Measurements from ENCODE around the gene ASB10.

Gene ASB10

DNA sequence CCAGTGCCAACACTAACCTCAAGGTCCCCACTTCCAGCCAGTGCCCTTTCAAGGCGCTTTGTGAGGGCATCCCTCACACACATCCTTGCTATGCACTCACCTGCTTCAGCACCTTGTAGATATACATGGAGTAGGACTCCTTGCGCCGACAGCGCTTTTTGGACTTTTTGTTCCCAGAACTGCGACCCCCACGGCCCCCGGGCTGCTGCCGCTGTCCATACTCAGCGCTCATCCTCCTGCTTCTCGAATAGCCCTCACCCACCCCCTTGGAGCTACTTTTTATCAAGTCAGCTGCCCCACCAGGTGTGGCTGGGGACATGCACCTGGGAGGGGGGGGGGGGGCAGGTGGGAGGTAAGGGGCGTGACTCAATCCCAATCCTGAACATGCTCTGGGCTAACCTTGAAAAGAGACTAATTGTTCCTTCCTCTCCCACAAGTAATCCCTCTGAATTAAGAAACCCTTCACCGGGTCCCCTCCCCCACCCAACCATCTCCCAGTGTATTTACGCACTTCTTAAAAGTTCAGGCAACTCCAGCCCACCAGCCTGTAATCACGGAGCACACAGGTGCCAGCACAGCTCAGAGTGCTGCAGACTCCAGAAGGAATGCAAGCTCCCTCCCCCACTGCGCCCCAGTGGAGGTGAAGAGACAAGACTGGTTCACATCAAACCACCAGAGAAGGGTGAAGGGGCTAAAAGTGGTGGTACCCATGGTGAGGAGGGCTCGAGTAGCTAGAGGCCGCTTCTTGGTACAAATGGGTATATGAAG, 23.2 kb upstream of the ASB10 start, which contains the start of gene H2BK1:
TSS of gene H2BK1 (minus strand) at position 402 of the 768 bp plus-strand sequence. CDS start at position 232, 170 bp downstream.
- DNase-seq: no peak

DNA sequence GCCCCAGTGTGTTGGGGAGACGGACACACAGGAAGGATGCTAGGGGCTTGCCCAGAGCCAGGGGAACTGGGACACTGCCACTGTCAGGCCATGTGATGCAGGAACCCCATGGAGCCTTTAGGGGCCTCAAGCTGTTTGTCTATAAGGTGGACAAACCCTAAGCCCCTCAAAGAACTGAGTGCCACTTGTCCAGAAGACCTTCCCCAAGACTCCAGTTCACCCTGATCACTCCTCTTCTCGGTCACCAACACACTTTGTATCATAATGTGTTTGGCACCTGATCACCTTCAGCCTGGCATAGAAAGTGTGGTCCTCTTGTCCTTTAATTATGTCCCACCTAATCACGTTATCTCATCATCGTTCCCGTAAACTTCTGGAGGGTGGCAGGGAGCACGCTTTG, 22.5 kb upstream of the ASB10 start:
- no peak for DNase-seq

DNA sequence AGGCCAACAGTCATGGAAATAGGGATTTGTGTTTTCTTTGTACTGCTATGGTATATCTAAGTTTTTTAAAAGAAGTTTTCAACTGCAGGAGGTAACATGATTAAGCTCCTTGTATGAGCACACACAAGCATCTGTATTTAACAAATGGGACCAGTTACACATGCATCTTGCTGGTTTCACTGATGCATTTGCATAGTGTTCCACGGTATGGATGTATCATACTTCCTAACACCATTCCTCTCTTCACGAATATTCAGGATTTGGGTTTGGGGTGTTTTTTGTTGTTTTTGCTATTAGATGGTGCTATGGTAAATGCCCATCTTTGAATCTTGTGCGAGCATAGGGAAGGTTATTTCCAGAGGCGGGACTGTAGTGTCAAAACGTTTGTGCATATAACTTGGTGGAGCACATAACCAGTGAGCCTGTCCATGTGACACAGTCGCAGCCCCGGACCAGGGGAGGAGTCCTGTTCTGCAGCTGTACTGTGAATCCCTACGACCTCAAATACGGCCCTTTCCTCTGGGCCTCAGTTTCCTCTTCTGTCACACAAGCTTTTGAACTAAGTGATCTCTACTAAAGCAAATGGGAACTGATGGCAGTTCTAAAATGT, 21.3 kb upstream of the ASB10 start:
- DNase-seq: no peak

DNA sequence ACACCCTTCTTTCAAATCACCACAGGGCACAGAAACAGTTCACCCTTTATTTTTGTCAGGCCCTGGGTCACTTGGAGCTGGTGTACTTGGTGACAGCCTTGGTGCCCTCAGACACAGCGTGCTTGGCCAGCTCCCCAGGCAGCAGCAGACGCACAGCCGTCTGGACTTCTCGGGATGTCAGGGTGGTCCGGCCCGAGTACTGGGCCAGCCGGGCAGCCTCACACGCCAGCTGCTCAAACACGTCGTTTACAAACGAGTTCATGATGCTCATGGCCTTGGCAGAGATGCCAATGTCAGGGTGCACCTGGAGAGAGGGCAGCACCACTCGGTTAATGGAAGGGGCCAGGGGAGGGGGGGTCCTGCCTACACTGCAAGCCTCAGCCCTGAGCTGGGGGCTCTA, 20.8 kb upstream of the ASB10 start:
- no peak for DNase-seq

DNA sequence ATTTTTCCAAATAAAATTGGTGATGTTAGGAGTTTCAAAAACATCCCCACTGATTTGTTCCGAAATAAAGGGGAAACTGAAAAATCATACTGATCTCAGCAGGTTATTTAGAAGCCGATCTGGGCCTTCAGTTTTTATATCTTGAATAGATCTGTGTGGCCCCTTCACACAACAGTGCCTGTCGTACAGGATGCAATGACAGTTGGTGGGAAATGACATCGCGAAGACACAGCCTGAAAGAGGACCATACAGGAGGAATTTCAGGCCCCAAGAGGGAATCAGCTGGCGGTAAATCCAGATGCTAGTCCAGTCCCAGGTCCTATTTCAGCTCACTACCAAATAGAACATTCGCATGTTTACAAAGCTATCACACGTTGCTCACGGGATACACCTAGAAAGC, 20.3 kb upstream of the ASB10 start:
- DNase-seq: no peak

DNA sequence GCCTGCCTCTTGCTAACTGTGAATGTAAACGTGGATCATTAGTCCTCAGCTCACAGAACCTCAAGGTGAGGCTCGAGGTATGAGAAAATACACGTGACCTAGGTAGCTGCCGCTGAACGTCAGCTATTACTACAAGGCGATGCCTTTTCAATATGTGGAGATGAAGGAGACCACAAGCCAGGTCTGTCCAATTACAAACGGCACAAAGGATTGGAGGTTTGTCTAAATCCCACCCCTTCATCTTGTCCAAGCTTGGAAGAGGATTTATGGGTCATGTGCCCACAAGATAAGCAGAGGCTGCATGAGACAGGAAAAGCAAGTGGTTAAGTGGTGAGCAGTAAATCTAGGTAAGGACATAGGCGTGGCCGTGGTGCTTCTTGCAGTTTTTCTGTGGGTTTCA, 19.9 kb upstream of the ASB10 start:
- no peak for DNase-seq

DNA sequence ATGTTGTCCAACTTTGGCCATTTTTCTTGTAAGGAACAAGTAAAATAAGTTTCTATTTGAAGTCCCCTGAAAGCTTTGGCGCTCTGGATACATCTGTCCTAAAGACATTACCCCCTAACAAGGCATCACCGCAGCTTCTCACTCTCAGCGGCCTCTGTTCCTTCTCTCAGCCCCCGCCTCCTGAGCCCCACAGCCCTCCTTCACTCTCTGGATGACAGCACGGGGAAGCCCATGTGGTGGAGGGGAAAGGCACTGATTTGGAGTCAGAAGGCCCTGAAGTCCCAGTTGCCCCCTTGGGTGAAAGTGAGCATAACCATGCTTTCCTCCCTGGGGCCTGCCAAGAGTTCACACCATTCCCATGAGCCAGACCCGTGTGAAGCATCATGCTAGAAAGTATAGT, 18.7 kb upstream of the ASB10 start:
- no peak for DNase-seq

DNA sequence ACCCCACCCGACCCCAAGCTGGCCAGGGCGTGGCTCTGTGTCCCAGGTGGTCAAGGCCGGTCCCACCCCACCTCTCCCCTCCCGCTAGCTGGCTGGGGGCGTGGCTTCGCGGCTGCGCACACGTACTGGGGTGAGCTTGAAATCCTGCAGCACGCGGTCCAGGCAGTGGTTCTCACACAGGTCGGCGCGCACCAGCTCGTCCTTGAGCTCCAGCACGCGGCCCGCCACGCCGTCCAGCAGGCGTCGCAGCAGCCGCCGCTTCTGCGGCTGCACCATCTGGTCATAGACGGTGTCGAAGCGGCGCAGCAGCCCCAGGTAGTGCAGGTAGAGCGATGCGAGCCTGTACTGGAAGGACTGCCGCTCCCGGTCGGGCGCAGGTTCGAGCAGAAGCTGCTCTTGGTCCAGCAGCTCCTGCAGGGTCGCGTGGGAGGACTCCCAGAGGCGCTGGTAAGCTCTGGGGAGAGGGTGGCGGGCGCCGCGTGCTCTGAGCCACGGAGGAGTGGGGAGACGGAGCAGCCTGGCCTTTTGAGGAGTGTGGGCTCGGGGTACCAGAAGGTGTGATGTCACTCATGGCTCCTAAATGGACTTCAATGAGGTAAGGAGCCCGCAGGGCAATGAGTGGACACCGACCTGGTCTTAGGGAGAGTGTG, 17.5 kb upstream of the ASB10 start:
- DNase-seq: no peak

DNA sequence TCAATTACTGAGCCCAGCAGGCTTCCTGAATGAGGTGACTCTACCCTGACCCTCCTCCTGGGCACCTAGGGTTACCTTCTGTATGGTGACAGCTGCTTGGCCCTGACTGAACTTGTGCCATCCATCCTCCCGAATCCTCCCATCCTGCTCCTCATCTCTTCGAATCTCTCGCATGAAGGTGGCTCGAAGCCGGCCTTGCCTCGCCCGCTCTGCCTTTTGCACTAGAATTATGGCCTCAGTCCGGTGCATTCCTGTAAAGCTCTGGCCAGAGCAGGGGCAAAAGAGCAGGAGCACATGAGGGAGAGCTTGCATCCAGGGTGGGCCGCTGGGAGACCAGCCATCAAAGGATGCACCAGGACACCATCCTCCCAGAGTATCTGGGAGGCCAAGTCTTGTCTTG, 15.8 kb upstream of the ASB10 start:
- DNase-seq: no peak

DNA sequence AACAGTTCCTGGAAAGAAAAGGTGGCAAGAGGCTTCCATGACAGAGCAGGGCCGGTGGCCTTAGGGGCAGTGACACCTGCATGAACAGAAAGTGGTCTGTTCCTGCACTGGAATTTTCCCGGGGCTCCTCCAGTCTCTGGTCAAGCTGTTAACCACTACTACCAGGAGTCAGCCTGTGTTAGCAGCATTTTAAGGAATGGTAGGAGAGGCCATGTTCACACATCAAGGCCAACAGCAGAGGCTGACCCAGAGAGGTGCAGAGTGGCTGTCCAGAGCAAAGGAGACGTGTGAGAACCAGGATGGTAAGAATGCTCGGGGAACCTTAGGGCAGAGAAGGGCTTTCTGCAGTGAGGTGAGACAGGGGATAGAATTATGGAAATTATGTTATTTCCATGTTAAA, 14.7 kb upstream of the ASB10 start:
- DNase-seq: no peak

DNA sequence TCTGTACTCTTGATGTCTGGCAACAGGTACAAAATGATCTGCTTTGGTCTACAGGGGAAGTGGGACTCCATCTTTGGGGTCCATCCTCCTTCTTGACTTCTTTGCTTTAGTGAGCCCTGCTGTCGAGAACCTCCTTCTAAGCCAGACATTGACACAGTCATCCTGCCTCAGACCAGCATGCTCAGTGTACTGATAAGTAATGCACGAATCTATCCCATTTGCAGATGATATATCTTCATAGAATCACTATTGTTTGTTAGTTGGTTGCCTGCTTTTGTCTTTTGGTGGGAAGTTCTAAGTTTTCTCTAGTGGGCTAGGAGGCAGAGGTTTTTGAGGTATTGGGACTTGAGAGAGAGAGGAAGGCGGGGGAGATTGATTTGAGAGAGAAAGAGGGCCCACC, 14.3 kb upstream of the ASB10 start:
- no peak for DNase-seq

DNA sequence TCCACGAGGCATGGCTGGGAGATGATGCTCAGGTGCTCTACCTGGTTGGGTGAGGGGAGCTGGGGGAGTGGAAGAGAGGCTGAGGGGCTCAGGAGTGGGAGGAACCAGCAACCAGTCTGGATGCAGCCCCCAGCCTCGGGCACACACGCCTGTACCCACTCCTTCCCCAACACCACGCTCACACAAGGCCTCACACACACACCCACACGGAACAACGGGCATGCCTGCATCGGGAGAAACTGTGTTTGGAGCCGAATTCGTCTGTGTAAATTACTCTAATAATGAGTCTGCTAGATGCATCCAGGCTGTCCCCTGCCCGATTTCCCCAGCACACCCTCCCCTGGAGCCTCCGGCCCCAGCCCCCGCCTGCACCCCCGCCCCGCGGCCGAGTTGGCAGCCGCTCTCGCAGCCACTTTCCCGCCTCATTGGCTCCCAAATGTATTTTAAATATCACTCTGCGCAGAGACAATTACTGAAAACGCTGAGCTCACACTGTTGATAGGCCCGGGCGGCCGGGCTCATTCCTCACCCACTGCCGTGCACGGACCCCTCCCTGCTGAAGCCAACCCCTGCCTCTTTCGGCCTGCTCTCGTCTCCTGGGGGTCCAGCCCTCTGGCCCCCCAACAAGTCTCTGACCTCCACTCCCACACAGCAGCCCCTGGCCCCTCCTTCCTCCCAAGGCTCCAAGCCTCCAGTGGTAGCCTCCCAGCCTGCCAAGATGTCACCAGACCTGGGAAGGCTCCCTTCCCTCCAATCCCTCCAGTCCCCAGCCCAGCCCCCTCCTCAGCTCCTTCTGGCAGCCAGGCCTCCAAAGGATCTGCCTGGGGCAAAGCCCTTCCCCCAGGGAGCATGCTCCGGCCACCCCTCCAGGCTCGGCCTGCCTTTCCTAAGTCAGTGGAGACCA, 12.1 kb upstream of the ASB10 start:
- no peak for DNase-seq

DNA sequence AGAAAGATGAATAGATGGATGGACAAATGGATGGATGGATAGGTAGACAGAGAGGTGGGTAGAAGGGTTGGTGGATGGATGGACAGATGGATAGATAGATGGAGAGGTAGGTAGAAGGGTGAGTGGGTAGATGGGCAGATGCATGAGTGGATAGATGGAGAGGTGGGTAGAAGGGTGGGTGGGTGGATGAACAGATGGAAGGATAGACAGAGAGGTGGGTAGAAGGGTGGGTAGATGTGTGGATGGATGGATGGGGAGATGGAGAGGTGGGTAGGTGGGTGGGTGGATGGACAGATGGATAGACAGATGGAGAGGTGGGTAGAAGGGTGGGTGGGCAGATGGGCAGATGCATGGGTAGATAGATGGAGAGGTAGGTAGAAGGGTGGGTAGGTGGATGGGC, 10.9 kb upstream of the ASB10 start:
- no peak for DNase-seq

DNA sequence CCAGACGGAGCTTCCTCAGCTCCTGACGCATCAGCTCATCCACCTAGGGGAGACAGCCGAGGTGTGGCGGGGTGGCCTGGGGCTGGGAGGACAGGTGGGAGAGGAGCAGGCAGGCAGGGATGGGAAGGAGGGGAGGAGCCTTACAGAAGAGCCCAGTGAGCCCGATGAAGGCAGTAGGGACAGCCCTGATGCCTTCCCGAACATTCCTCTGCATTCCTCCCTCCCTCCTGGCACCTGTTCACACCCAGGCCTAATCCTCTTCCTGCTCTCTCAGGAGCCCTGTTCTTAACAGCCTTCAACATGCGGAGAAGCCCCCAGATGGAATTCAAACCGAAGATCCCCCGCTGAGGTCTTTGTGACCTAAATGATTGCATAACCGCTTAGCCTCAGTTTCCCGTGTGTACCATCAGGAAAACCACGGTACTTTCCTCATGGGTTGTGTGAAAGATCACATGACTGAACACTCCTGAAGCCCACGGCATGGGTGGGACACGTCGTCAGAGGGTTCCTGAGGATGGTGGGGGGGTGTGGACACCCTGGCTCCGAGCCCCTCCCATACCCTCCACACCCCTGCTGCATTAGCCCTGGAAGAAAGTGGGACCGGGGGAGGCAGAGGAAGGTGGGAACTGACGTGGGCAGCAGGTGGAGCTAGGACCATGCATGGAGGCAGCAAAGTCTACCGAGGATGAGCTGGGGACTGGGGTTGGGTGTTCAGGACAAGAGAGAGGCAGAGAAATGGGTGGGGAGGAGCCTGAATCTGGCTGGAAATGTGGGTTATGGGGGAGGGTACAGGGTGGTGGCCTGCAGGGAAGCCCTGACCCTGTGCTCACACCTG, 8.8 kb upstream of the ASB10 start:
- DNase-seq: no peak

DNA sequence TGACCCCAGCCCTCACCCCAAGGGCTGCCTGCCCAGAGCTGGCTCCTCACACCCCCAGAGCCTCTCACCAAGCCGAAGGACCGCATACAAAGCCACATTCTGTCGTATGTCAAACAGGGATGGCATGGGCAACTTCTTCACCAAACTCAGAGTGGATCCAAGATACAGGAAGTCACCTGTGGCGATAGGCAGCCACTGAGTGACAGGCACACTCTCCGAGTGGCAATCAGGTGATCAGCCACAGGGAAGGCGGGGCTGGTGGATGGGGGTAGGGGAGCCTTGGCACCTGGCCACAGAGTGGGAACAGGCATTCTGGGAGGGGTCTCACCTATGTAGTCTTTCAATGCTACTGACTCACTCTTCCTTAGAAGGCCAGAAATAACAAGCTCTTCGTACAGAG, 7.1 kb upstream of the ASB10 start:
- DNase-seq: no peak

DNA sequence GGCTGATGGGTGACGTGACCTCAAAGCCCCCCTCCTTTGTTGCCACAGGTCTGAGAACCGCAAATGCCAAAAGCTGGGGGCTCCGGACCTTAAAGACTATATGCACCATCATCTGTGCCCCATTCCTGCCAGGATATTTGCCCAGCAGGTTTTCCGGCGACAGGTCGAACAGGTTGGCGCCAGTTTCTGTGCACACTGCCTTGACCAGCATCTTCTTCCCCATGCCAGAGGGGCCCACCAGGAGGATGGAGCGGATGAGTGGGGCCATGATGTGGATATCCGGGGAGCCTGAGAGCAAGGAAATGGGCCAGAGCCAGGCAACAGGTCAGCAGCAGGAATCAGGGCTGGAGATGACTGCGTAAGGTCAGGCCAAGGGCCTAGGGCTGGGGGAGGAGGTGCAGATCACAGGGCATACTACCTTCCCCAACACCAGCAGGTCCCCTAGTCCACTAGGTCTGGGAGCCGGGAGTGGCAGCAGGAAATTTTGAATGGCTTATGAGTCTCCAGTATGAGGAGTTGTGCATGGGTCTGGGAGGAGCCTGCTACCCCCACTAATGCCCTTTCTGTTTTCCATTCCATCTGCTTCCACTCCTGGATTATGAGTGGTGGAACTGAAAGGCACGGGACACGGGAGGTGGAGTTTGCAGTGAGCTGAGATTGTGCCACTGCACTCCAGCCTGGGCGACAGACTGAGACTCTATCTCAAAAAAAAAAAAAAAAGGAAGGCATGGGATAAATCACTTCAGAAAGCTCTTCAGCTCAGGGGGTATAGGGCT, 6.3 kb upstream of the ASB10 start:
- no peak for DNase-seq

DNA sequence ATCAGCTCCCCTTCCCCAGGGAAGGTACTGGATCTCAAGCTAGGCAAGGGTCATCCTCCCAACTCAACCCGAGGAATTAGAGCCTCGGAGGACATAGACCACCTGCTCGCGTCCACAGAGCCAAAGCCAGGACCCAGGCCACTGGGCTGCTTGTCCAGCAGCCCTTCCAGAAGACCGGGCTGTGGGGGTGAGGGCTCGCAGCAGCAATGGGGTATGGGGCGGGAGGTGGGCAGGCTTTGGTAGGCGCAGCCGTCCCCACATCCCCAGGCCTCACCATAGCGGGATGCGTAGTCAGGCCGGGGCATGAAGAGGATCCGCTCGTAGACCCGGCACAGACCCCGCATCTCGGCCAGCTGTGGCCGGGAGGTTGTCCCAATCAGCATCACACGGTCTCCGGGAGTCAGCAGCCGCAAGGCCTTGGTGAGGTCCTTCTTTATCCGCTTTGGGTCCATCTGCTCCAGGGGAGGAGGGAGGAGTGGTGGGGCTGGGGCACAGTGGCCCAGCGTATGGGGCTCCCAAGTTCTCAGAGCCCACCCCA, 5.0 kb upstream of the ASB10 start:
- no peak for DNase-seq

DNA sequence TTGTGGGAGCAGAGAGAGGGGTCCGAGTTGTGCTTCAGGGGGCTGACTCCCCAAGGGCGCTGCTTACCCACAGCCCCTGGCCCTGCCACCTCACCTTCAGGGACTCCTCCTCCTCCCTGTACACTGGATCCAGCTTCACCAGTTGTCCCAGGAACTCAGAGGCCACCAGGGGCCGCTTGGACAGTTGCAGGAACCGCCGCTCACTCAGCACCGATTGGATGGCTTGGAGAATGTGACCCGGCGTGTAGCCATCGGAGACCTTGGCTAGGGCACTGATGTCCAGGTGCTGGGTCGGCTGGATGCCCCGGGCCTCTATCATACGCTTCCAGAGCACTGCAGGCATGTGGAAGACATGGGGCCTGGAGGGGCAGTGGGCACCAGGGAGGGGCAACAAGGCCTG, 4.5 kb upstream of the ASB10 start:
- no peak for DNase-seq

DNA sequence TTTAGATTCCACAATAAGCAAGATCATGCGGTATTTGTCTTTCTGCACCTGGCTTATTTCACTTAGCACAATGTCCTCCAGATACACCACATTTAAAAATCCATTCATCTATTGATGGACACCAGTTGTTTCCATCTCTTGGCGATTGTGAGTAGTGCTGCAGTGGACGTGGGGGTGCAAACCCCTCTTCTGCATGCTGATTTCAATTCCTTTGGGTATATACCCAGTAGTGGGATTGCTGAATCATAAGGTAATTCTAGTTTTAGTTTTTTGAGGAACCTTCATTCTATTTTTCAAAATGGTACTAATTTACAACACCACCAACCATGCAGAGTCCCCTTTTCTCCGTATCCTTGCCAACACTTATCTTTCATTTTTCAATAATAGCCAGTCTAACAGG, 2.0 kb upstream of the ASB10 start:
- DNase-seq: no peak

DNA sequence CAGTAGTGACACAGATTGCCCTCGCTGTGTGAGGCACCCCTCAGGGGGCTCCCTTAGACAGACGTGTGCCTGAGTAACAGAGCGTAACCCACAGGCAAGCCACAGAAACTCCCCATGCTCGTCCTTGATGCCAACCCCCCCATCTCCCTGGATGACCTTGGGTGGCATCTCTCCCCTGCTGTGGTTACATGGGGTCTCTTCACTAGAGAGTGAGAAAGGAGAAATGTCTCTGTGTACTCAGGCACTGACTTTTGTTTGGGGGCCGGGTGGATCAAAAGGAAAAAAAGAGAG, 1.1 kb upstream of the ASB10 start:
- DNase-seq: no peak
